GM20000 (cell line): ENCODE measurements around the gene CDC73.

Experiments
- DNase-seq: peaks from one replicate; pipeline ENCODE4 v3.0.0; 2012; ENCODE audit warnings: low spot score
- CTCF ChIP-seq: IDR thresholded peaks from 2 replicates; pipeline ENCODE4 v1.5.1; 2012; ENCODE audit warnings: mild to moderate bottlenecking, control low read depth; ENCODE audit errors: extremely low read depth, missing control alignments

Gene CDC73

DNA sequence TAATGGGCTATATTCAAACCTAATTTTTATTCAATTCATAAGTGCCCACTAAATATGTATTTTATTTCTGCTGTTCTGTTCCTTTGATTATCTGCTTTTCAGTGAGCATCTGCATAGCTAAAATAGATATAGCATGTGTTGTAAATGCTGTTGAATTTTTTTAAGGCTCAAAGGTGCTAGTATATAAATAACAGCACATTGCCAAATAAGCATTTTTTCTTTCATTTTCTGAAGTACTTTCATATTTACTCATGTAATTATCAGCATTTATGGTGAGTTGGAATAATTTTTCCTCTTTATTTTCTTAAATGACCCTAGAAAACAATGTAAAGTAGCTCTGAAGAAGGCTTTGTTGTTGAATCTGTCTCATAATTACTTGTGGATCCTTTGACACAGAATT lies 134.2 kb downstream of the CDC73 start:
- no peak for DNase-seq
- TF ChIP-seq CTCF: no peak

DNA sequence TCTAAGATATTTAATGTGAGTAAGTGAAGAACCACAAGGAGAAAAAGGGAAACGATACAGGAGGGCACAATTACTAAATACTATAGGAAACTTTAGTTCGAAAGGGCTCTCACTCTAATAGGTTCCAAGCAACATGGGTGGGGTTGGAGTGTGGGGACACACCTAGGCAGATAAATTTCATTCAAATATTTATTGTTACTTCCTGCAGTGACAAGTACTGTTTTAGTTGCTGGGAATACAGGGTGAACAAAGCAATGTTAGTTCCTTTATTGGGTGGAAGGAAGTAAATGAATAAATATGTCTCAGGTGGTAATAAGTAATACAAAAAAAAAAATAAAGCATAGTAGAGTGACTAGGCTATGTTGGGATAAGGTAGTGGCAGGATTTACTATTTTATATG lies 137.8 kb downstream of the CDC73 start:
- DNase-seq: no peak
- TF ChIP-seq CTCF: no peak

- TF ChIP-seq CTCF: no peak
Observed at GRCh38 chr1:193260056-193260745, 138.4 kb downstream of the CDC73 start.

GRCh38 chr1:193260896-193261295 lies 139.1 kb downstream of the CDC73 start:
- no peak for TF ChIP-seq CTCF
- DNase-seq: no peak

More at GRCh38 chr1:193260056-193260745, 138.4 kb downstream of the CDC73 start:
- DNase-seq: no peak

GRCh38 chr1:193262661-193263060 lies 140.8 kb downstream of the CDC73 start:
- no peak for TF ChIP-seq CTCF
- no peak for DNase-seq

GRCh38 chr1:193264313-193265065 lies 142.7 kb downstream of the CDC73 start:
- DNase-seq: no peak

More at GRCh38 chr1:193264313-193265065, 142.7 kb downstream of the CDC73 start:
- TF ChIP-seq CTCF: no peak
